AG08396 (cell line): ENCODE measurements around the gene KDM4C.
A peak's percentile ranks its signal among the peaks of the same experiment; 100 is the strongest.
"Not testable (repeated sequence)": the region's sequence is repeated elsewhere in the genome, so short reads cannot be mapped to it uniquely, and the experiment has no call there.

ENCODE experiments used
- DNase-seq: peaks from one replicate; pipeline ENCODE4 v3.0.0; 2012; ENCODE audit warnings: low spot score, mixed read lengths

Gene KDM4C

GRCh38 chr9:7171396-7172153 lies 413.8 kb downstream of the KDM4C start:
- DNase-seq = no peak

GRCh38 chr9:7172154-7173115 lies 414.7 kb downstream of the KDM4C start:
- peak; percentile 23 for DNase-seq

- DNase-seq = no peak
Measured at GRCh38 chr9:7173139-7173538, 415.4 kb downstream of the KDM4C start.

DNA sequence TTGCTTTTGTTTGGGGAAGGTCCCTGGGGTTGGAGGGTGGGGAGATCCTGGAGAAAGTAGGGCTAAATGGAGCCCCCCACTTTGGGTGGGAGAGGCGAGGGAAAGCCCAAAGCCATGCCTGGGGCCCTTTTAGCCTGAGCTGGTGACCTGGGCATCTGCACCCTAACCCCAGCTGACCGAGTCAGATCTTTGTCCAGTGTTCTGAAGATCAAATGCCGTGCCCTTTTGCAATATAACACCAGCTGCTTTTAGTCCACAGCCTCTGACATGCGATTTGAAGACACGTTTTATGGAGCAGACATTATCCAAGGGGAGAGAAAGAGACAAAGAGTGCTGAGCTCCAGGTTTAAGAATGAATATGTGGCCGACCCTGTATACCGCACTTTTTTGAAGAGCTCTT lies 416.5 kb downstream of the KDM4C start:
- no peak for DNase-seq

GRCh38 chr9:7174884-7175283 lies 417.1 kb downstream of the KDM4C start:
- no peak for DNase-seq

DNA sequence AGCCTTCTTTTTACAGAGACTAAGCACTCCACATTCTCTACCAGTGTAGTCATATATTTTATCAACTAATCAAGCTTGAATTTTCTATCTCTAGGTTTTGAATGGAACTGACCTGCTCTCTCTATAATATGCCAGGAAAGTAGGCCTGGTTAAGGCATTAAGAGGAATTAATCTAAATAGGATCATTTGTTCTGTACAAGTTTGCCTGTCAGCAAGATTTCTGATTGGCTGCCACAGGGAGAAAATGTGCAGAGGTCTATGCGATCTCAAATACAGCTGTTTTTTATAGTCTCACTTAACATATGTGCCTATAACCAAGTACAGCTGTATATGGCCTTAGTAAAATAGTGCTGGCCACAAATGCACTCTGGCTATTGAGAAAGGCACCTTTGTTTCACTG lies 418.8 kb downstream of the KDM4C start:
- no peak for DNase-seq

GRCh38 chr9:7177383-7177782 lies 419.6 kb downstream of the KDM4C start:
- DNase-seq = no peak

DNA sequence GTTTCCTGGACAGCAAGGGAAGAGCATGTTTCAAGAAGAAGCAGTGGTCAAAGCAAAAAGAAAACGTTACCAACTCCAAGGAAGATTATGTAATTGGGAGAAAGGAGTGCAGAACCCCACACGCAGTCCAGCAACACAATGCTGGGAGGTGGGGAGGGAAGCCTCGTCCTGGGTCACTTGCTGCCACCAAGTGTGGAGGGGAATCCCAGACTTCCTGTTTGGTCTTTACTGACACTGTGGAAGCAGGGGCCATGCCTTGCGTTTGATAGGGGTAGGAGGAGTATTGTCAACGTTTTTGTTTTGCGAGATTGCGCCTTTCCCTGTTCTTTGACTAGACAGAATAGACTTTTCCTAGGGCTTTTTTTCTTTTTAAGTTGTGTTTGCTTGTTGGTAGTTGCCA lies 421.0 kb downstream of the KDM4C start:
- no peak for DNase-seq

GRCh38 chr9:7180247-7180646 lies 422.5 kb downstream of the KDM4C start:
- no peak for DNase-seq

DNA sequence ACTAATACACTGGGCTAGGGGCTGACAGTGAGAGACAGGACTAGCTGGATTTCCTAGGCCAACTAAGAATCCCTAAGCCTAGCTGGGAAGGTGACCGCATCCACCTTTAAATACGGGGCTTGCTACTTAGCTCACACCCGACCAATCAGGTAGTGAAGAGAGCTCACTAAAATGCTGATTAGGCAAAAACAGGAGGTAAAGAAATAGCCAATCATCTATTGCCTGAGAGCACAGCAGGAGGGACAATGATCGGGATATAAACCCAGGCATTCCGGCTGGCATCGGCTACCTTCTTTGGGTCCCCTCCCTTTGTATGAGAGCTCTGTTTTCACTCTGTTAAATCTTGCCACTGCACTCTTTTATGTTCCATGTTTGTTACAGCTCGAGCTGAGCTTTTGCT lies 425.4 kb downstream of the KDM4C start:
- not testable (repeated sequence) for DNase-seq

GRCh38 chr9:7185612-7186011 lies 427.8 kb downstream of the KDM4C start:
- DNase-seq = peak; percentile 69

GRCh38 chr9:7186175-7186574 lies 428.4 kb downstream of the KDM4C start:
- DNase-seq = no peak

GRCh38 chr9:7192266-7192665 lies 434.5 kb downstream of the KDM4C start:
- DNase-seq = no peak

GRCh38 chr9:7195526-7195925 lies 437.8 kb downstream of the KDM4C start:
- DNase-seq = no peak

DNA sequence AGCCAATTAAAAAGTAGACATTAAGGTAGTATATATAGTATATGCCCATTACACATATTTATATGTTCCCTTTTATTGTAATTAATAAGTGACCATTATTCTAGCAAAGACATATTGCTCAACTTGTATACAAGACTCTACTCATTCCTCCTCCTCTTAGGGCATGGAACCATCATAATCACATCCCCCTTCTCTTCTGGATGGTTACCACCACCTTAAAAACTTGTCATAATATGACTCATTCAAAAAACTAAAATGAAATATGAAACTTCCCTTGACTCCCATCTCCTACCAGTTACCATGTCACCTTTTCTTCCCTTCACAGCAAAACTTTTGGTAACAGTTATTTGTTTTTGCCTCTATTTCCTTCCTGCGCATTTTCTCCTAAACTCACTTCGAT lies 438.7 kb downstream of the KDM4C start:
- DNase-seq = no peak

- no peak for DNase-seq
Measured at GRCh38 chr9:7201196-7201595, 443.4 kb downstream of the KDM4C start.

DNA sequence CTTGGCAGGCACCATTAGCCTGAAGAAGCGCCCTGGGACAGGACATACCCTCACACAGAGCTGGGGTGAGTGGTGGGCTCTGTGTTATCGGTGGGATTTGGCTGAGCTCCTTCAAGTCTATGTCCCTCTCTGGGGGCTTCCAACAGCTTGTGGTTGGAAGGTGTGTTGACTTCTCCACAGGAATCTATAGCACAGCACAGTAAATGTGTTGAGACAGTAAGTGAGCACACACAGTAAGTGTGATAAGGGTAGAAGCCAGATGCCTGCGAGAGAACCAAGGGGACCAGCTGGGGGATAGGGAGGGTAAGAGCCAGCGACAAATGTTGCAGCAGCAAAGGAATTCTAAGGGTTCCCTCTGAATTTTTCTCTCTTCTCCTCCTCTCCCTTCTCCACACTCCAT lies 448.0 kb downstream of the KDM4C start:
- DNase-seq = no peak

DNA sequence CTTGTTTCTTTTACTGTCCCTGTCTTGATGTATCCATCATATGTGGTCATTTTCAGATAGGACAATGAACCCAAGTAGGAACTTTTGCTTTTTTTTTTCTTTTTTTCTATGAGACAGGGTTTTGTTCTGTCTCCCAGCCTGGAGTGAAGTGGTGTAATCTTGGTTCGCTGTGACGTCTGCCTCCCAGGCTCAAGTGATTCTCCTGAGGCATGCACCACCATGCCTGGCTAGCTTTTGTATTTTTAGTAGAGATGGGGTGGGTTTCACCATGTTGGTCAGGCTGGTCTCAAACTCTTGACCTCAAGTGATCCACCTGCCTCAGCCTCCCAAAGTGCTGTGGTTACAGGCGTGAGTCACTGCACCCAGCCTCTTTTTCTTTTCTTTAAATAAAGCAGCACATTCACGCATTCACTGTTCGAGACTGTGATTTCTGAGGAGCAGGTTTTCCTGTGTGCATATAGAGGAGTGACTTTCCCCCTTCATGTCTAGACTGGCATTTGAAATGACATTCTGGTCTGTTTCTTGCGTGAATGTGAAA lies 448.5 kb downstream of the KDM4C start:
- no peak for DNase-seq

DNA sequence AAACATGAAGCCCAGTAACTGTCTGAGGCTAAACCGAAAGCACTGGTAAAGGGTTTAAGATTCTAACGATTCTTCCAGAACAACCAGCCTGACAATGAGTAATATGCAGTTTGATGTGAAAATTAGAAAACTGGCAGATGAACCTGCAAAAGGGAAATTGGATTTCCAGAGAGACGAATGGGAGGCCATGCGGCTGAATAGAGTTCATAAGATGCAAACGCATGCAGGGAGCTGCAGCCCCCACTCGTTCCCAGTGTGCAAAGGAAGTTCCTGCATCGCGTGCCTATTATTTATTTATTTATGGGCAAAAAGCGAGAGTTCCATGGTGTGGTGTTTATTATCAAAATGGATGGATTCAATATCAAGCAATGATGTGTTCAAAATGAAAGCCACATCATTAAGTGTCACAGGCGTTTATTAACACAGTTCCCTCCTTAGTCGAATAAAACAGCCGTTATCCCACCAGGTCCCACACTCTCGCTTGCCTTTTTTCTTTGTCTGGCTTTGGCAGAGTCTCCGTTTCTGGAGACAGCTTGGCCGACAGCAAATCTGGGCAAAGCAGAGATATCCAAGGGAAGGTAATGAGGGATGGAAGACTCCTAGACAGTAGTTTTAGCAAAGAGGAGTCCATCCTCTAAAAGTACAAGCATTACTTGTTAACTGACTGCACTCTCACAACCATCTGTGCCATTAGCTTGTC lies 451.4 kb downstream of the KDM4C start:
- no peak for DNase-seq

GRCh38 chr9:7209990-7210389 lies 452.2 kb downstream of the KDM4C start:
- DNase-seq = no peak

GRCh38 chr9:7210854-7211637 lies 453.3 kb downstream of the KDM4C start:
- DNase-seq = no peak
